HepG2 (cell line): ENCODE results near the gene SAE1. TPM values are rescaled to one million over a fixed set of nuclear protein-coding genes. Genes with fewer than 3 reads are reported as not detected.

Source experiments
- BCL6 ChIP-seq: IDR thresholded peaks from 2 replicates; pipeline ENCODE4 v1.6.1; 2016; ENCODE audit warnings: missing genetic modification reagents, missing compliant biosample characterization
- CHCHD3 ChIP-seq: sonication (generic); formaldehyde crosslinking; IDR thresholded peaks from 2 replicates; pipeline ENCODE4 v1.8.0; 2022; ENCODE audit warnings: mild to moderate bottlenecking, missing genetic modification reagents, moderate library complexity
- MXD4 ChIP-seq: IDR thresholded peaks from 2 replicates; pipeline ENCODE4 v1.6.1; 2016; ENCODE audit warnings: mild to moderate bottlenecking, missing biosample characterization, missing genetic modification reagents
- NFIC ChIP-seq: IDR thresholded peaks from 2 replicates; pipeline ENCODE4 v1.6.1; 2012; ENCODE audit warnings: mild to moderate bottlenecking, low read length, inconsistent platforms
- NFYB ChIP-seq: sonication (generic); formaldehyde crosslinking; IDR thresholded peaks from 2 replicates; pipeline ENCODE4 v1.4.0; 2020; ENCODE audit warnings: missing genetic modification reagents
- SIN3B ChIP-seq: fragments of 150-350 bp; IDR thresholded peaks from 2 replicates; pipeline ENCODE4 v1.6.1; 2014; ENCODE audit warnings: low read length
- TBP ChIP-seq: sonication (generic); formaldehyde crosslinking; IDR thresholded peaks from 2 replicates; pipeline ENCODE4 v1.5.0; 2020; ENCODE audit warnings: missing genetic modification reagents
- ZNF430 ChIP-seq: sonication (generic); formaldehyde crosslinking; IDR thresholded peaks from 2 replicates; pipeline ENCODE4 v1.9.0; 2021; ENCODE audit warnings: mild to moderate bottlenecking, missing genetic modification reagents
- ZNF468 ChIP-seq: sonication (generic); formaldehyde crosslinking; IDR thresholded peaks from 2 replicates; pipeline ENCODE4 v1.8.0; 2022; ENCODE audit warnings: mild to moderate bottlenecking, moderate library complexity, missing genetic modification reagents
- polyA plus RNA-seq, 8 experiments: library from polyadenylated mRNA; depleted of rRNA in 3 of 8; stranded (reverse) in 7 of 8; unstranded in 1 of 8; fragments of >200 nt; fragmentation: Illumina TruSeq in 4 of 8; extraction: Trizol in 4 of 8; gene quantifications; 2 replicates each; pipeline versions ENCODE4 v1.2.1 to v1.2.3, GENCODE V29; 2011 to 2016; ENCODE audit warnings: low read depth in 4 of 8, missing spikeins in 1 of 8, mixed read lengths in 1 of 8; ENCODE audit not compliant: insufficient read depth in 1 of 8
- total RNA-seq, 5 experiments: library from RNA; depleted of rRNA; stranded (reverse); fragments of >200 nt; fragmentation: Illumina TruSeq; extraction: Trizol; gene quantifications; 2 replicates each; pipeline ENCODE4 v1.2.3, GENCODE V29; 2016; ENCODE audit warnings: low read depth in 1 of 5
- TF ChIP-seq, protein P1 (sequence below): sonication (generic); formaldehyde crosslinking; IDR thresholded peaks from 2 replicates; pipeline ENCODE4 v1.4.0; 2020; ENCODE audit warnings: missing genetic modification reagents, borderline replicate concordance
- TF ChIP-seq, protein P2 (sequence below): sonication (generic); formaldehyde crosslinking; IDR thresholded peaks from 2 replicates; pipeline ENCODE4 v1.4.0; 2020; ENCODE audit warnings: missing genetic modification reagents
- TF ChIP-seq, protein P3 (sequence below): sonication (generic); formaldehyde crosslinking; IDR thresholded peaks from 2 replicates; pipeline ENCODE4 v1.4.0; 2020; ENCODE audit warnings: missing genetic modification reagents, borderline replicate concordance
- TF ChIP-seq, protein P4 (sequence below): sonication (generic); formaldehyde crosslinking; conservative IDR thresholded peaks from 2 replicates; pipeline ENCODE4 v1.8.1; 2023; ENCODE audit warnings: missing genetic modification reagents
- TF ChIP-seq, protein P5 (sequence below): sonication (generic); formaldehyde crosslinking; IDR thresholded peaks from 2 replicates; pipeline ENCODE4 v1.4.0; 2020; ENCODE audit warnings: missing genetic modification reagents; ENCODE audit errors: not compliant biosample characterization

SAE1 gene
- total and polyA plus RNA-seq, 2 of the 13 experiments (the other 11 are each of a cell fraction or from before 2014, with no cell fraction given): 87.6 to 197 TPM

DNA sequence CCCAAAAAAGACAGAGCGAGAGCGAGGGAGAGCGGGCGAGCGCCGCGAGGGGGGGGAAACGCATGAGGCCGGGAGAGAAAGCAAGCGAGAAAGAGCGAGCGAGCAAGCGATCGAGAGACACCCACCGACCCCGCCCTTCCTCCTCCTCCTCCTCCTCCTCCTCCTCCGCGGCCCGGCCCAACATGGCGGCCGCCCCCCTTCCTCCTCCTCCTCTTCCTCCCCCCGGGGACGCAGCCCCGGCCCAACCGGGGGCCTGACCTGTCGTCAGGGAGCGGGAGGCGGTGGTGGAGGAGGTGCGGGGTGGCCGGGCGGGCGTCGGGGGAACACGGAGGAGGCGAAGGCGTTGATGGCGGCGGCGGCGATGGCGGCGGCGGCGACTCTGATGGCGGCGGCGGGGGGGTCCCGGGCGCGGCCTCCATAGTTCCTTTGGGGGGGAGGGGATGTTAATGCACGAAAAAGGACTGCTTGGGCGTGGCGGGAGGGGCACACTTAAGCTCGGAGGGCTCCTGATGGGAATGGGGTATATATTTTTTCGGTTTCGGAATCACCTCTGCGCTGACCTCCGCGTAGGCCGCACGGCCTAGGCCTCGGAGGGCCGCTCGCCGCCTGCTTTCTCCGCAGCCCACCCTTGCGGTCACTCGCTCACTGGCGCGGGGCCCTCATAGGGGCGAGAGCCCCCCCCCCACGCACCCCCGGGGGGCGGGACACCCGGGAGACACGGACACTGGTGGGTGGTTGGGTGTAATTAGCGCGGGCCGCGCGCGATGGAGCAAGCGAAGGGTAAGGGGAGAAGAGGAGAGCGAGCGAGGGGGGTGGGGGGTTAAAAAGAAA, 18.3 kb upstream of the SAE1 start (continued):
- TF ChIP-seq, protein P1, sequence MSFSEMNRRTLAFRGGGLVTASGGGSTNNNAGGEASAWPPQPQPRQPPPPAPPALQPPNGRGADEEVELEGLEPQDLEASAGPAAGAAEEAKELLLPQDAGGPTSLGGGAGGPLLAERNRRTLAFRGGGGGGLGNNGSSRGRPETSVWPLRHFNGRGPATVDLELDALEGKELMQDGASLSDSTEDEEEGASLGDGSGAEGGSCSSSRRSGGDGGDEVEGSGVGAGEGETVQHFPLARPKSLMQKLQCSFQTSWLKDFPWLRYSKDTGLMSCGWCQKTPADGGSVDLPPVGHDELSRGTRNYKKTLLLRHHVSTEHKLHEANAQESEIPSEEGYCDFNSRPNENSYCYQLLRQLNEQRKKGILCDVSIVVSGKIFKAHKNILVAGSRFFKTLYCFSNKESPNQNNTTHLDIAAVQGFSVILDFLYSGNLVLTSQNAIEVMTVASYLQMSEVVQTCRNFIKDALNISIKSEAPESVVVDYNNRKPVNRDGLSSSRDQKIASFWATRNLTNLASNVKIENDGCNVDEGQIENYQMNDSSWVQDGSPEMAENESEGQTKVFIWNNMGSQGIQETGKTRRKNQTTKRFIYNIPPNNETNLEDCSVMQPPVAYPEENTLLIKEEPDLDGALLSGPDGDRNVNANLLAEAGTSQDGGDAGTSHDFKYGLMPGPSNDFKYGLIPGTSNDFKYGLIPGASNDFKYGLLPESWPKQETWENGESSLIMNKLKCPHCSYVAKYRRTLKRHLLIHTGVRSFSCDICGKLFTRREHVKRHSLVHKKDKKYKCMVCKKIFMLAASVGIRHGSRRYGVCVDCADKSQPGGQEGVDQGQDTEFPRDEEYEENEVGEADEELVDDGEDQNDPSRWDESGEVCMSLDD (CRISPR knock-in tag): 0 out of 2 replicates have a peak, but pooled peaks have one; percentile 68
- TF ChIP-seq NFYB (CRISPR knock-in tag) (no peak), ZNF430 (CRISPR knock-in tag) (peak; percentile 32; the same call in 1 of the 2 replicates), SIN3B (no peak), MXD4 (no peak; the same call in none of the 2 replicates), TBP (CRISPR knock-in tag) (no peak), NFIC (no peak), BCL6 (CRISPR knock-in tag) (no peak), ZNF468 (CRISPR knock-in tag) (peak; percentile 68; the same call in 1 of the 2 replicates), CHCHD3 (no peak)
- TF ChIP-seq, protein P2, sequence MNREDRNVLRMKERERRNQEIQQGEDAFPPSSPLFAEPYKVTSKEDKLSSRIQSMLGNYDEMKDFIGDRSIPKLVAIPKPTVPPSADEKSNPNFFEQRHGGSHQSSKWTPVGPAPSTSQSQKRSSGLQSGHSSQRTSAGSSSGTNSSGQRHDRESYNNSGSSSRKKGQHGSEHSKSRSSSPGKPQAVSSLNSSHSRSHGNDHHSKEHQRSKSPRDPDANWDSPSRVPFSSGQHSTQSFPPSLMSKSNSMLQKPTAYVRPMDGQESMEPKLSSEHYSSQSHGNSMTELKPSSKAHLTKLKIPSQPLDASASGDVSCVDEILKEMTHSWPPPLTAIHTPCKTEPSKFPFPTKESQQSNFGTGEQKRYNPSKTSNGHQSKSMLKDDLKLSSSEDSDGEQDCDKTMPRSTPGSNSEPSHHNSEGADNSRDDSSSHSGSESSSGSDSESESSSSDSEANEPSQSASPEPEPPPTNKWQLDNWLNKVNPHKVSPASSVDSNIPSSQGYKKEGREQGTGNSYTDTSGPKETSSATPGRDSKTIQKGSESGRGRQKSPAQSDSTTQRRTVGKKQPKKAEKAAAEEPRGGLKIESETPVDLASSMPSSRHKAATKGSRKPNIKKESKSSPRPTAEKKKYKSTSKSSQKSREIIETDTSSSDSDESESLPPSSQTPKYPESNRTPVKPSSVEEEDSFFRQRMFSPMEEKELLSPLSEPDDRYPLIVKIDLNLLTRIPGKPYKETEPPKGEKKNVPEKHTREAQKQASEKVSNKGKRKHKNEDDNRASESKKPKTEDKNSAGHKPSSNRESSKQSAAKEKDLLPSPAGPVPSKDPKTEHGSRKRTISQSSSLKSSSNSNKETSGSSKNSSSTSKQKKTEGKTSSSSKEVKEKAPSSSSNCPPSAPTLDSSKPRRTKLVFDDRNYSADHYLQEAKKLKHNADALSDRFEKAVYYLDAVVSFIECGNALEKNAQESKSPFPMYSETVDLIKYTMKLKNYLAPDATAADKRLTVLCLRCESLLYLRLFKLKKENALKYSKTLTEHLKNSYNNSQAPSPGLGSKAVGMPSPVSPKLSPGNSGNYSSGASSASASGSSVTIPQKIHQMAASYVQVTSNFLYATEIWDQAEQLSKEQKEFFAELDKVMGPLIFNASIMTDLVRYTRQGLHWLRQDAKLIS (CRISPR knock-in tag): 0 out of 2 replicates have a peak, but pooled peaks have one; percentile 38
- TF ChIP-seq, protein P3, sequence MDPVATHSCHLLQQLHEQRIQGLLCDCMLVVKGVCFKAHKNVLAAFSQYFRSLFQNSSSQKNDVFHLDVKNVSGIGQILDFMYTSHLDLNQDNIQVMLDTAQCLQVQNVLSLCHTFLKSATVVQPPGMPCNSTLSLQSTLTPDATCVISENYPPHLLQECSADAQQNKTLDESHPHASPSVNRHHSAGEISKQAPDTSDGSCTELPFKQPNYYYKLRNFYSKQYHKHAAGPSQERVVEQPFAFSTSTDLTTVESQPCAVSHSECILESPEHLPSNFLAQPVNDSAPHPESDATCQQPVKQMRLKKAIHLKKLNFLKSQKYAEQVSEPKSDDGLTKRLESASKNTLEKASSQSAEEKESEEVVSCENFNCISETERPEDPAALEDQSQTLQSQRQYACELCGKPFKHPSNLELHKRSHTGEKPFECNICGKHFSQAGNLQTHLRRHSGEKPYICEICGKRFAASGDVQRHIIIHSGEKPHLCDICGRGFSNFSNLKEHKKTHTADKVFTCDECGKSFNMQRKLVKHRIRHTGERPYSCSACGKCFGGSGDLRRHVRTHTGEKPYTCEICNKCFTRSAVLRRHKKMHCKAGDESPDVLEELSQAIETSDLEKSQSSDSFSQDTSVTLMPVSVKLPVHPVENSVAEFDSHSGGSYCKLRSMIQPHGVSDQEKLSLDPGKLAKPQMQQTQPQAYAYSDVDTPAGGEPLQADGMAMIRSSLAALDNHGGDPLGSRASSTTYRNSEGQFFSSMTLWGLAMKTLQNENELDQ (CRISPR knock-in tag): no peak; the same call in 1 of the 2 replicates
- TF ChIP-seq, protein P4, sequence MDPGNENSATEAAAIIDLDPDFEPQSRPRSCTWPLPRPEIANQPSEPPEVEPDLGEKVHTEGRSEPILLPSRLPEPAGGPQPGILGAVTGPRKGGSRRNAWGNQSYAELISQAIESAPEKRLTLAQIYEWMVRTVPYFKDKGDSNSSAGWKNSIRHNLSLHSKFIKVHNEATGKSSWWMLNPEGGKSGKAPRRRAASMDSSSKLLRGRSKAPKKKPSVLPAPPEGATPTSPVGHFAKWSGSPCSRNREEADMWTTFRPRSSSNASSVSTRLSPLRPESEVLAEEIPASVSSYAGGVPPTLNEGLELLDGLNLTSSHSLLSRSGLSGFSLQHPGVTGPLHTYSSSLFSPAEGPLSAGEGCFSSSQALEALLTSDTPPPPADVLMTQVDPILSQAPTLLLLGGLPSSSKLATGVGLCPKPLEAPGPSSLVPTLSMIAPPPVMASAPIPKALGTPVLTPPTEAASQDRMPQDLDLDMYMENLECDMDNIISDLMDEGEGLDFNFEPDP (CRISPR knock-in tag): no peak
- TF ChIP-seq, protein P5, sequence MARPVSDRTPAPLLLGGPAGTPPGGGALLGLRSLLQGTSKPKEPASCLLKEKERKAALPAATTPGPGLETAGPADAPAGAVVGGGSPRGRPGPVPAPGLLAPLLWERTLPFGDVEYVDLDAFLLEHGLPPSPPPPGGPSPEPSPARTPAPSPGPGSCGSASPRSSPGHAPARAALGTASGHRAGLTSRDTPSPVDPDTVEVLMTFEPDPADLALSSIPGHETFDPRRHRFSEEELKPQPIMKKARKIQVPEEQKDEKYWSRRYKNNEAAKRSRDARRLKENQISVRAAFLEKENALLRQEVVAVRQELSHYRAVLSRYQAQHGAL (CRISPR knock-in tag): no peak
